B cell (primary cell): ENCODE results near the gene EEF1A2.

Experiments
- EZH2 ChIP-seq: IDR thresholded peaks from 2 replicates; pipeline ENCODE4 v1.6.1; 2012; ENCODE audit warnings: borderline replicate concordance, low read depth, mild to moderate bottlenecking, moderate library complexity, low read length; ENCODE audit not compliant: insufficient read depth, poor library complexity, severe bottlenecking
- TF ChIP-seq, protein P1 (sequence below): fragments of 200-600 bp; IDR thresholded peaks from one replicate; pipeline ENCODE4 v1.8.0; 2022; ENCODE audit warnings: antibody characterized with exemption, mild to moderate bottlenecking

DNA sequence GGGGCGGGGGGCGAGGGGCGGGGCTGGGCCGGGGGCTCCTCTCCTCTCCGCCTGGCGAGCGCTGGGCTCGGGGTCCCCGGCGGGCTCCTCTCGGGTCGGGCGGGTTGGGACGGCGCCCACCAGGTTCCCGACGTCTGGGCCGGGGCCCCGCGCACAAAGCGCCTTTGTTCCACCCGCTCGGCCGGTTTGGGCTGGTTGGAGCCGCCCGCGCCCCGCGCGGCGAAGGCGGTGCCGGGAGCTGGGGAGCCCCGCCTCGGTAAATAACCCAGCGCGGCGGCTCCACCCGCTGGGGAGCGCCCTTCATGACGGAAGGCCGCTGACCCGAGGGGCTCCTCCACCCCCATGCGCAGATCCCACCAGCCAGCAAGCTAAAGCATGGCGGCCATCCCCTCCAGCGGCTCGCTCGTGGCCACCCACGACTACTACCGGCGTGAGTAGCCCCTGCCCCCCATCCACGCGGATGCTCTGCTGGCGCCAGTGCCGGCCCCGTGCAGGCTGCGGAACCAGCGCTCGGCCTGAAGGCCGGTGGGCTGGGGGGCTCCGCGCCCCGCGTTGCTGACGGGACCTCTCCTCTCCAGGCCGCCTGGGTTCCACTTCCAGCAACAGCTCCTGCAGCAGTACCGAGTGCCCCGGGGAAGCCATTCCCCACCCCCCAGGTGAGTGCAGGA lies 22.2 kb upstream of the EEF1A2 start:
- TF ChIP-seq, protein P1, sequence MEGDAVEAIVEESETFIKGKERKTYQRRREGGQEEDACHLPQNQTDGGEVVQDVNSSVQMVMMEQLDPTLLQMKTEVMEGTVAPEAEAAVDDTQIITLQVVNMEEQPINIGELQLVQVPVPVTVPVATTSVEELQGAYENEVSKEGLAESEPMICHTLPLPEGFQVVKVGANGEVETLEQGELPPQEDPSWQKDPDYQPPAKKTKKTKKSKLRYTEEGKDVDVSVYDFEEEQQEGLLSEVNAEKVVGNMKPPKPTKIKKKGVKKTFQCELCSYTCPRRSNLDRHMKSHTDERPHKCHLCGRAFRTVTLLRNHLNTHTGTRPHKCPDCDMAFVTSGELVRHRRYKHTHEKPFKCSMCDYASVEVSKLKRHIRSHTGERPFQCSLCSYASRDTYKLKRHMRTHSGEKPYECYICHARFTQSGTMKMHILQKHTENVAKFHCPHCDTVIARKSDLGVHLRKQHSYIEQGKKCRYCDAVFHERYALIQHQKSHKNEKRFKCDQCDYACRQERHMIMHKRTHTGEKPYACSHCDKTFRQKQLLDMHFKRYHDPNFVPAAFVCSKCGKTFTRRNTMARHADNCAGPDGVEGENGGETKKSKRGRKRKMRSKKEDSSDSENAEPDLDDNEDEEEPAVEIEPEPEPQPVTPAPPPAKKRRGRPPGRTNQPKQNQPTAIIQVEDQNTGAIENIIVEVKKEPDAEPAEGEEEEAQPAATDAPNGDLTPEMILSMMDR, result no peak
- TF ChIP-seq EZH2, result no peak
